Type B pancreatic cell (in vitro differentiated cells): ENCODE results near the gene IL13RA2. TPM values are rescaled to one million over a fixed set of nuclear protein-coding genes. Genes with fewer than 3 reads are reported as not detected.
A peak's percentile ranks its signal among the peaks of the same experiment; 100 is the strongest.

Experiments used
- DNase-seq: peaks from one replicate; pipeline ENCODE4 v3.0.0; 2021; ENCODE audit warnings: mixed read lengths; ENCODE audit not compliant: unreplicated experiment; ENCODE audit errors: extremely low spot score
- H3K27ac Mint-ChIP-seq: 2 replicates; pipeline ENCODE4 v1.8.0; 2021; ENCODE audit warnings: mild to moderate bottlenecking, mixed read lengths
- H3K27me3 Mint-ChIP-seq: 2 replicates; pipeline ENCODE4 v1.8.0; 2021; ENCODE audit warnings: mixed read lengths
- H3K36me3 Mint-ChIP-seq: 2 replicates; pipeline ENCODE4 v1.8.0; 2021; ENCODE audit warnings: mixed read lengths
- H3K4me1 Mint-ChIP-seq: one replicate; pipeline ENCODE4 v1.8.0; 2021; ENCODE audit warnings: mixed read lengths; ENCODE audit not compliant: unreplicated experiment
- H3K4me3 Mint-ChIP-seq: 2 replicates; pipeline ENCODE4 v1.8.0; 2021; ENCODE audit warnings: mild to moderate bottlenecking, mixed read lengths
- H3K9me3 Mint-ChIP-seq: 2 replicates; pipeline ENCODE4 v1.8.0; 2021; ENCODE audit warnings: mixed read lengths
- CTCF ChIP-seq: fragments of 200-600 bp; sonication (generic); conservative IDR thresholded peaks from 2 replicates; pipeline ENCODE4 v1.5.0; 2021; ENCODE audit warnings: antibody characterized with exemption, mild to moderate bottlenecking
- total RNA-seq: library from RNA; stranded (reverse); gene quantifications from 2 replicates; pipeline ENCODE4 v1.2.1, GENCODE V29; 2021; ENCODE audit warnings: low replicate concordance

IL13RA2 gene
- total RNA-seq, 1 donor from 2014 or later, result 0.43 TPM

GRCh38 chrX:115031989-115032388, 14.6 kb upstream of the IL13RA2 start:
- DNase-seq, result no peak
- Mint-ChIP-seq H3K4me3 (no peak overlapping the region), H3K4me1 (peaks cover 7% of the 10 kb centered on the region), H3K27ac (peak overlapping the region; percentile 57), H3K9me3 (no peaks in the 10 kb centered on the region), H3K27me3 (no peaks in the 10 kb centered on the region), H3K36me3 (no peaks in the 10 kb centered on the region)
- TF ChIP-seq CTCF, result no peak

- Mint-ChIP-seq H3K4me3 (peak overlapping the region; percentile 56), H3K9me3 (no peaks in the 10 kb centered on the region), H3K27me3 (no peaks in the 10 kb centered on the region), H3K27ac (peak overlapping the region; percentile 88), H3K4me1 (peaks cover 7% of the 10 kb centered on the region), H3K36me3 (no peaks in the 10 kb centered on the region)
- TF ChIP-seq CTCF, result no peak
- no peak for DNase-seq
These were observed 13.2 kb upstream of the IL13RA2 start for GRCh38 chrX:115030625-115031024.

GRCh38 chrX:115029869-115030570, 12.6 kb upstream of the IL13RA2 start:
- Mint-ChIP-seq H3K27me3 (no peaks in the 10 kb centered on the region), H3K27ac (peak overlapping the region; percentile 88), H3K4me3 (peak overlapping the region; percentile 56), H3K9me3 (no peaks in the 10 kb centered on the region), H3K4me1 (peaks cover 7% of the 10 kb centered on the region), H3K36me3 (no peaks in the 10 kb centered on the region)
- no peak for DNase-seq
- no peak for TF ChIP-seq CTCF

GRCh38 chrX:115029440-115029839, 12.0 kb upstream of the IL13RA2 start:
- Mint-ChIP-seq H3K27ac (peak overlapping the region; percentile 88), H3K27me3 (no peaks in the 10 kb centered on the region), H3K4me3 (no peak overlapping the region), H3K36me3 (no peaks in the 10 kb centered on the region), H3K9me3 (no peaks in the 10 kb centered on the region), H3K4me1 (peaks cover 7% of the 10 kb centered on the region)
- no peak for DNase-seq
- no peak for TF ChIP-seq CTCF

GRCh38 chrX:115023811-115024210, 6.4 kb upstream of the IL13RA2 start:
- H3K9me3 Mint-ChIP-seq, result no peaks in the 10 kb centered on the region
- H3K27me3 Mint-ChIP-seq, result no peaks in the 10 kb centered on the region
- DNase-seq, result no peak
- no peaks in the 10 kb centered on the region for H3K4me1 Mint-ChIP-seq
- TF ChIP-seq CTCF, result no peak
- peak overlapping the region; percentile 24 for H3K27ac Mint-ChIP-seq
- H3K4me3 Mint-ChIP-seq, result no peak overlapping the region
- H3K36me3 Mint-ChIP-seq, result no peaks in the 10 kb centered on the region
